ENCODE data around the gene EPB41L5.

- no peak for TF ChIP-seq POLR2AphosphoS5 (IDR thresholded peaks at IDR 0.05; ENCODE audit: low read depth, low read length)
- no peak for TF ChIP-seq REST (IDR thresholded peaks at IDR 0.05; ENCODE audit: insufficient read depth in 1 of 2, low read depth in 2 of 2, low read length in 2 of 2)
- TF ChIP-seq FOXP2 (optimal IDR thresholded peaks at IDR 0.05; ENCODE audit: borderline replicate concordance, extremely low read depth, extremely low read length, insufficient read depth): no peak
- no peak for TF ChIP-seq TAF1 (IDR thresholded peaks at IDR 0.05; ENCODE audit: borderline replicate concordance, insufficient read depth, low read length)
- TF ChIP-seq SIN3A (IDR thresholded peaks at IDR 0.05; ENCODE audit: borderline replicate concordance, insufficient read depth, low read length): no peak
These were observed 62.7 kb downstream of the EPB41L5 start for GRCh38 chr2:120075545-120075944.
